K562 (cell line): ENCODE results near the gene OR2A25. TPM values are rescaled to one million over a fixed set of nuclear protein-coding genes. Genes with fewer than 3 reads are reported as not detected.
A peak's percentile ranks its signal among the peaks of the same experiment; 100 is the strongest.

Experiments used
- ATAC-seq: fragments of 200-7000 bp; cut with Tn5 transposase; 3 replicates; pipeline ENCODE4 v1.9.1; 2020; ENCODE audit warnings: moderate library complexity
- BruUV-seq: library from RNA; stranded (reverse); fragments of 400-500 nt; replicated peaks from 2 replicates; lab custom pipeline; 2021; lab: Mats Ljungman, UMichigan
- CTCF ChIA-PET: fragments of 300-600 bp; formaldehyde crosslinking; extraction: SDS; loops from one replicate; lab custom pipeline; 2021; ENCODE audit warnings: low intra/inter-chr PET ratio; lab: Yijun Ruan, JAX
- POLR2A ChIA-PET: fragments of 300-600, 350-650 bp; sonication (Branson Sonifier 250); formaldehyde crosslinking; extraction: SDS; loops from one replicate; lab custom pipeline; 2021; ENCODE audit warnings: antibody characterized with exemption, inconsistent platforms; lab: Yijun Ruan, JAX
- DNase-seq, 4 experiments: peaks; one replicate each; pipeline versions ENCODE4 v3.0.0 to v3.0.0-alpha.2; 2011 to 2018; ENCODE audit warnings: low spot score in 3 of 4, mixed read lengths in 3 of 4; ENCODE audit errors: extremely low read depth in 1 of 4
- FAIRE-seq: peaks from 2 replicates; lab custom pipeline; 2011; peaks lifted over from hg19 to GRCh38; lab: Jason Lieb, UNC
- H2AFZ ChIP-seq: 2 replicates; pipeline ENCODE4 v1.6.0; 2011; ENCODE audit warnings: low read depth, low read length, control low read depth, inconsistent platforms
- H3K27ac ChIP-seq: fragments of 200-600 bp; 3 replicates; pipeline ENCODE4 v1.8.0; 2011; ENCODE audit warnings: low read depth, mild to moderate bottlenecking, control low read depth, inconsistent platforms, low read length, moderate library complexity, mixed read lengths; ENCODE audit errors: extremely low read depth
- H3K27me3 ChIP-seq, 2 experiments: fragments of 300-600 bp in 1 of 2; 2 replicates in 1 of 2; 3 replicates in 1 of 2; pipeline versions ENCODE4 v1.6.0 to v1.8.0; 2011; ENCODE audit warnings: inconsistent platforms in 2 of 2, low read length in 2 of 2, mild to moderate bottlenecking in 1 of 2, mixed read lengths in 1 of 2, moderate library complexity in 1 of 2; ENCODE audit not compliant: control insufficient read depth in 2 of 2, insufficient read depth in 2 of 2
- H3K36me3 ChIP-seq: fragments of 300-600 bp; 3 replicates; pipeline ENCODE4 v1.8.0; 2011; ENCODE audit warnings: mild to moderate bottlenecking, low read length, inconsistent platforms; ENCODE audit not compliant: control insufficient read depth, insufficient read depth
- H3K4me1 ChIP-seq, 2 experiments: fragments of 200-600 bp in 1 of 2; replicated peaks in 1 of 2; 2 replicates in 1 of 2; 3 replicates in 1 of 2; pipeline versions ENCODE4 v1.5.1 to v1.8.0; 2011; ENCODE audit warnings: inconsistent platforms in 2 of 2, low read length in 2 of 2, mild to moderate bottlenecking in 1 of 2, mixed read lengths in 1 of 2, moderate library complexity in 1 of 2; ENCODE audit not compliant: control insufficient read depth in 2 of 2, insufficient read depth in 2 of 2
- H3K4me2 ChIP-seq: 2 replicates; pipeline ENCODE4 v1.6.1; 2011; ENCODE audit warnings: low read length, control low read depth, inconsistent platforms, mixed read lengths; ENCODE audit not compliant: insufficient read depth
- H3K4me3 ChIP-seq: fragments of 200-600 bp; sonication (generic), shearing (Covaris generic); 2 replicates; pipeline ENCODE4 v1.5.1; 2016; ENCODE audit warnings: control low read depth, inconsistent platforms
- H3K79me2 ChIP-seq: fragments of 200-600 bp; 3 replicates; pipeline ENCODE4 v1.8.0; 2011; ENCODE audit warnings: low read length, inconsistent platforms; ENCODE audit not compliant: control insufficient read depth, insufficient read depth
- H3K9ac ChIP-seq, 2 experiments: 2 replicates each; pipeline versions ENCODE4 v1.6.0 to v1.6.1; 2011; ENCODE audit warnings: low read depth in 2 of 2, low read length in 2 of 2, control low read depth in 1 of 2, inconsistent platforms in 1 of 2, mild to moderate bottlenecking in 1 of 2, mixed read lengths in 1 of 2; ENCODE audit not compliant: insufficient read depth in 1 of 2
- H3K9me1 ChIP-seq: one replicate; pipeline ENCODE4 v1.6.0; 2011; ENCODE audit warnings: inconsistent platforms, mild to moderate bottlenecking, low read length, moderate library complexity; ENCODE audit not compliant: control insufficient read depth, insufficient read depth
- H3K9me3 ChIP-seq: replicated peaks from 2 replicates; pipeline ENCODE4 v1.5.1; 2011; ENCODE audit warnings: low read depth, low read length, inconsistent platforms; ENCODE audit not compliant: control insufficient read depth, insufficient read depth
- H4K20me1 ChIP-seq: replicated peaks from 2 replicates; pipeline ENCODE4 v1.6.1; 2011; ENCODE audit warnings: low read length, inconsistent platforms, mixed read lengths; ENCODE audit not compliant: control insufficient read depth, insufficient read depth
- CREM ChIP-seq: IDR thresholded peaks from 2 replicates; pipeline ENCODE4 v1.6.1; 2014; ENCODE audit warnings: antibody characterized with exemption, low read depth
- DACH1 ChIP-seq: fragments of 450-650 bp; IDR thresholded peaks from 2 replicates; pipeline ENCODE4 v1.6.1; 2018; ENCODE audit not compliant: partially characterized antibody
- GATAD2B ChIP-seq: fragments of 450-650 bp; IDR thresholded peaks from 2 replicates; pipeline ENCODE4 v1.6.1; 2017; ENCODE audit warnings: mild to moderate bottlenecking, borderline replicate concordance
- KAT2B ChIP-seq: IDR thresholded peaks from one replicate; pipeline ENCODE4 v1.6.1; 2012; ENCODE audit warnings: low read depth, mild to moderate bottlenecking, control low read depth, inconsistent platforms, low read length, moderate library complexity
- NR4A1 ChIP-seq, 2 experiments: fragments of 250-450 bp in 1 of 2; fragments of 450-650 bp in 1 of 2; sonication (Bioruptor Pico) in 1 of 2; IDR thresholded peaks; 2 replicates each; pipeline versions ENCODE4 v1.4.0 to v1.6.1; 2016 to 2020; ENCODE audit warnings: mild to moderate bottlenecking in 2 of 2, missing compliant biosample characterization in 1 of 2, missing genetic modification characterization in 1 of 2, moderate library complexity in 1 of 2
- RERE ChIP-seq: sonication (generic); formaldehyde crosslinking; IDR thresholded peaks from 2 replicates; pipeline ENCODE4 v1.8.0; 2023; ENCODE audit warnings: missing genetic modification reagents, mild to moderate bottlenecking, borderline replicate concordance
- RNF2 ChIP-seq: sonication (generic); IDR thresholded peaks from 2 replicates; pipeline ENCODE4 v1.6.1; 2016
- SAFB ChIP-seq: fragments of 200-400 bp; formaldehyde crosslinking; IDR thresholded peaks from 2 replicates; pipeline ENCODE4 v1.6.1; 2017; ENCODE audit warnings: low read depth, low read length, borderline replicate concordance
- SMC3 ChIP-seq: conservative IDR thresholded peaks from 2 replicates; pipeline ENCODE4 v1.6.1; 2011; ENCODE audit warnings: low read depth, low read length, improper control_type of control experiment; ENCODE audit not compliant: insufficient read depth
- SOX6 ChIP-seq: fragments of 450-650 bp; IDR thresholded peaks from 2 replicates; pipeline ENCODE4 v1.6.1; 2014; ENCODE audit warnings: mild to moderate bottlenecking
- ZNF445 ChIP-seq: fragments of 250-450 bp; sonication (Bioruptor Pico); IDR thresholded peaks from 2 replicates; pipeline ENCODE4 v1.4.0; 2020; ENCODE audit warnings: low read depth, mild to moderate bottlenecking, moderate library complexity
- WGBS: fragments of 100-300 bp; shearing (Covaris generic); methylation state at CpG from one replicate; pipeline ENCODE4 v1.1.6; 2016; ENCODE audit warnings: low coverage, mixed read lengths; ENCODE audit not compliant: insufficient coverage; ENCODE audit errors: missing lambda C conversion rate; 5-methylcytosine and 5-hydroxymethylcytosine counted together
- in situ Hi-C: fragments of 300-500 bp; cut with MboI; formaldehyde crosslinking; loops from 4 replicates; pipeline ENCODE4 v1.15.0; 2018; ENCODE audit warnings: inconsistent platforms, mixed read lengths
- intact Hi-C: fragments of 100-400 bp; cut with micrococcal nuclease; formaldehyde crosslinking; loops from 2 replicates; pipeline ENCODE4 v1.14.2; 2022
- polyA plus RNA-seq, 8 experiments: library from polyadenylated mRNA; depleted of rRNA in 4 of 8; stranded (reverse) in 5 of 8; unstranded in 3 of 8; fragments of >200 nt; fragmentation: Nextera tagmentation in 2 of 8; fragmentation: Illumina TruSeq in 1 of 8; extraction: Ambion mirVana in 2 of 8; extraction: Trizol in 1 of 8; gene quantifications; 2 replicates each; pipeline versions ENCODE4 v1.2.1 to v1.2.3, GENCODE V29; 2011 to 2014; ENCODE audit warnings: inconsistent platforms in 1 of 8, missing spikeins in 1 of 8
- total RNA-seq, 7 experiments: library from RNA; depleted of rRNA in 6 of 7; stranded (reverse); fragments of >200 nt in 6 of 7; fragmentation: Illumina TruSeq in 2 of 7; extraction: Trizol in 2 of 7; gene quantifications; 2 replicates each; pipeline versions ENCODE4 v1.2.1 to v1.2.3, GENCODE V29; 2011 to 2021; ENCODE audit warnings: low replicate concordance in 1 of 7
- TF ChIP-seq, protein P1 (sequence below): fragments of 450-650 bp; IDR thresholded peaks from 2 replicates; pipeline ENCODE4 v1.6.1; 2016; ENCODE audit warnings: antibody characterized with exemption

OR2A25 gene
- total and polyA plus RNA-seq, 9 of the 15 experiments (the other 6 are each of a cell fraction or from before 2014, with no cell fraction given), result not detected

GRCh38 chr7:144026203-144026883 is 43.3 kb upstream of the OR2A25 start:
- CTCF ChIA-PET, result interaction anchor here (1.1 to 1.3 kb wide), 3 partner anchors 125 to 1019 kb away, joined by 3 to 8 read pairs (median 4); partner anchors contain the start of gene TCAF1
- no peaks in the 10 kb centered on the region for H3K4me1 ChIP-seq
- H3K4me2 ChIP-seq, result no peak overlapping the region
- H3K27me3 ChIP-seq, result peaks cover 0 to 3% of the 10 kb centered on the region in 2 experiments; a peak in 1 of 5 replicates
- H3K9ac ChIP-seq, result no peak overlapping the region
- no peaks in the 10 kb centered on the region for H3K9me1 ChIP-seq
- no peaks in the 10 kb centered on the region for H4K20me1 ChIP-seq
- H2AFZ ChIP-seq, result no peak overlapping the region
- DNase-seq (no peak), FAIRE-seq (no peak), ATAC-seq (no peak)
- H3K9me3 ChIP-seq, result no peaks in the 10 kb centered on the region
- intact Hi-C loops (loop anchor here (5.0 kb wide), 1 partner anchor 129 kb away; no protein-coding TSS in a partner anchor), in situ Hi-C loops (no loop called here)
- no peak overlapping the region for H3K4me3 ChIP-seq
- WGBS, result 9% methylated on average over 4 of the region's 4 CpGs
- no peaks in the 10 kb centered on the region for H3K79me2 ChIP-seq
- no peak overlapping the region for H3K27ac ChIP-seq
- BruUV-seq, result no TSS peak
- H3K36me3 ChIP-seq, result no peaks in the 10 kb centered on the region
- TF ChIP-seq SMC3, result no peak
- TF ChIP-seq SAFB, result no peak
- no peak for TF ChIP-seq SOX6
- no peak for TF ChIP-seq ZNF445
- TF ChIP-seq GATAD2B, result 0 out of 2 replicates have a peak, but pooled peaks have one; percentile 66
- no peak for TF ChIP-seq NR4A1 (CRISPR knock-in tag; IDR thresholded peaks at IDR 0.05)
- no peak for TF ChIP-seq NR4A1 (tag; IDR thresholded peaks at IDR 0.05)
- no peak for TF ChIP-seq RERE (CRISPR knock-in tag)
- peak; percentile 98 for TF ChIP-seq DACH1
- no peak for TF ChIP-seq RNF2
- no peak for TF ChIP-seq KAT2B
- TF ChIP-seq, protein P1, sequence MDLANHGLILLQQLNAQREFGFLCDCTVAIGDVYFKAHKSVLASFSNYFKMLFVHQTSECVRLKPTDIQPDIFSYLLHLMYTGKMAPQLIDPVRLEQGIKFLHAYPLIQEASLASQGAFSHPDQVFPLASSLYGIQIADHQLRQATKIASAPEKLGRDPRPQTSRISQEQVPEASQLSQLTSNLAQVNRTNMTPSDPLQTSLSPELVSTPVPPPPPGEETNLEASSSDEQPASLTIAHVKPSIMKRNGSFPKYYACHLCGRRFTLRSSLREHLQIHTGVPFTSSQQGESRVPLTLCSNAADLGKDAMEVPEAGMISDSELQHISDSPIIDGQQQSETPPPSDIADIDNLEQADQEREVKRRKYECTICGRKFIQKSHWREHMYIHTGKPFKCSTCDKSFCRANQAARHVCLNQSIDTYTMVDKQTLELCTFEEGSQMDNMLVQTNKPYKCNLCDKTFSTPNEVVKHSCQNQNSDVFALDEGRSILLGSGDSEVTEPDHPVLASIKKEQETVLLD, result peak; percentile 58; the same call in 1 of the 2 replicates
- TF ChIP-seq CREM, result no peak
- POLR2A ChIA-PET, result no interaction called here
